Stimulated activated CD4-positive, alpha-beta T cell treated with anti-CD3 and anti-CD28 coated beads, TNF-alpha, amount 100 ng/mL, for 1 hour (primary cell): Measurements from ENCODE around the gene ZXDB.
A peak's percentile ranks its signal among the peaks of the same experiment; 100 is the strongest.
"Not testable (repeated sequence)": the region's sequence is repeated elsewhere in the genome, so short reads cannot be mapped to it uniquely, and the experiment has no call there.

ENCODE experiments used
- DNase-seq, 3 donors: peaks; one replicate each; pipeline ENCODE4 v3.0.0-alpha.2; 2020; ENCODE audit warnings: low read depth in 3 of 3, low spot score in 1 of 3

ZXDB gene

DNA sequence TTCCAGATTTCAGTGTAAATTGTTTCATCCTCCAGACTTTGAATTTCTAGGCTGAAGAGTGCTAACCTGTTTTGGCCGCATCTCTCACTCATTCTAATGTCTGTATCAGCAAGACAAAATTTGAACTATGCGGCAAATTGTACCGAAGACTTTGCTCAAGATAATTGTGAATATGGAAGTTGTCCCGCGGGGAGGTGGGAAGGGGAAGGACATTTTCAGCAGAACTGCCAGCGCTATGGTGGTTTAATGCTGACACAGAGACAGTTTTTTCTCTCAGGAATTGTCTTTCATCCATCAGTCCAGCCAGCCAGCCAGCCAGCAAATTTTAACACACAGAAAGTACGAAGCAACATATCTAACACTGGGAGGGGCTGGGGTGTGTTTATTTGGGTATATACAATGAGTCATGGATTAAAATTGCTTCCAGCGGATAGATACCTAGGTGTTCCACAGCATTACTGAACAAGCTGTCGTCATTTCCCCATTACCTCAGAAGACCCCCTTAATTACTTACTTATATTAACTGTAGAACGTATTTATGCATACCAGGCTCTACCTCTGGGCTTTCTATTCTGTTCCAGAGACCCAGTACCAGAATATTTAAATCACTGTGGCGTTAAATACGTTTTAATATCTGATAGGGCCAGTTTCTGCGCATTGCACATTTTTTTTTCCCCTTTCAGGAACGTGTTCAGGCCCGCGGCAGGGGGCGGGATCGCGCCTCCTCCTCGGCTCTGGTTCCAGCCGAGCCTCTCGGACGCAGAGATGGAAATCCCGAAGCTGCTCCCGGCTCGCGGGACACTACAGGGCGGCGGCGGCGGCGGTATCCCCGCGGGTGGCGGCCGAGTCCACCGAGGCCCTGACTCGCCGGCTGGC, at the start of gene ZXDB:
TSS of gene ZXDB (plus strand) at position 728 of the 876 bp plus-strand sequence. CDS start at position 766, 38 bp downstream.
- not testable (repeated sequence) for DNase-seq

- no peak for DNase-seq
Measured at GRCh38 chrX:57565198-57565597, 26.6 kb upstream of the ZXDB start.

DNA sequence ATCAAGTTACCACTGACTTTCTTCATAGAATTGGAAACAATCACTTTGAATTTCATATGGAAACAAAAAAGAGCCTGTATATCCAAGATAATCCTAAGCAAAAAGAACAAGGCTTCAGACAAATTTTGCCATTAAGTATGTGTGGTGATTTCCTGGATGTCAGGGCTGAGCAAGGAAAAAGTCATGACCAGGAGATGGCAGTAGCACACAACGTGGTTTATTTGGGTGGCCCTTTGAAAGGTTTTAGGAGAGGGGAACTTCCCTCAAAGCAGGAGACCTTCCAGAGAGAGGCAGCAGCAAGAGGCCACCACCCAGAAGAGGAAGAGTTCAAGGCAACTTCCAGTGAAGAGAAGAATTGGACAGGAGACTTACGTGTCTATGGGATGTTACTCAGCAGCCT, 18.1 kb upstream of the ZXDB start:
- no peak for DNase-seq

GRCh38 chrX:57582948-57583347, 8.9 kb upstream of the ZXDB start:
- not testable (repeated sequence) for DNase-seq

GRCh38 chrX:57583477-57583876, 8.3 kb upstream of the ZXDB start:
- no peak for DNase-seq

DNA sequence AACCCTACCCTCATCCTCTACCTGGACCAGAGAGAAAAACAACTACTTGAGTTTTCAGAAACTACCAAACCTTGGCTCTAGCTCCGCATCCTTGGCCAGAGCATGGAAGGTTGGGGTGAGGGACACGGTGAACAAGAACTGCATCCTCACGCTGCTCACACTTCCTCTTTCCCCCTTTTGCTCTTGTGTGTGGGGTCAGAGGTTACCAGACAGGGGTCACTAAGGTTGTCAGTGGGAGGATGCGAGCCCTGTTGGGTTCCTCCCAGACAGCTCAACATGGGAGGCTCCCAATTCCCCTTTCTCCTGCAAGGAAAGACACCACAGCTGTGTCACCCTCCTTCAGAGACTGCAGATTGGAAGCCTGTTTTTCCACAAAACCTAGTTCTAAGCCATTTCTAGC, 5.5 kb upstream of the ZXDB start:
- no peak for DNase-seq

DNA sequence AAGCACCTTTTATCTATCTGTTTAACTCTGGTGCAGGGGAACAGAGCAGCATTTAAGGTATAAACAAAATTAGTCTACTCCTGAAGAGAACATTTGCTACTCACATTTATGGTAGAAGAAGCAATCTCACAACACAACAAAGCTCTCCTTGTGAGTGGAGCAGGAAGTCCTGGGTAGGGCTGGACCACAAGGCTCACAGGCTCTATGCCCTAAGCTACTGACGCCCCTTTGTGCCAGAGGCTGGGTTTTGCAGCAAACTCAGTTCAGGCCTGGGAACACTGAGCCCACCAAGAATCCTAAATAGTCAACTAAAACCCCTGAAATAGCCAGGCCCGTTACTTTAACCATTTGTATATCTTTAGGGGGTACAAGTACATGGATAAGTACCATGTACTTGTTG, 4.7 kb upstream of the ZXDB start:
- no peak for DNase-seq

- DNase-seq: no peak
Measured at GRCh38 chrX:57587607-57588006, 4.2 kb upstream of the ZXDB start.

- peak in 1 of 3 donors; percentile 12 for DNase-seq
Measured at GRCh38 chrX:57592160-57592893, 516 bp downstream of the ZXDB start.

DNA sequence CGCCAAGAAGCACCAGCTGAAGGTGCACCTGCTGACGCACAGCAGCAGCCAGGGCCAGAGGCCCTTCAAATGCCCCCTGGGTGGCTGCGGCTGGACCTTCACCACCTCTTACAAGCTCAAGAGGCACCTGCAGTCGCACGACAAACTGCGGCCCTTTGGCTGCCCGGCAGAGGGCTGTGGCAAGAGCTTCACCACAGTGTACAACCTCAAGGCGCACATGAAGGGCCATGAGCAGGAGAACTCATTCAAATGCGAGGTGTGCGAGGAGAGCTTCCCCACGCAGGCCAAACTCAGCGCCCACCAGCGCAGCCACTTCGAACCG, 1.0 kb downstream of the ZXDB start:
- not testable (repeated sequence) for DNase-seq

DNA sequence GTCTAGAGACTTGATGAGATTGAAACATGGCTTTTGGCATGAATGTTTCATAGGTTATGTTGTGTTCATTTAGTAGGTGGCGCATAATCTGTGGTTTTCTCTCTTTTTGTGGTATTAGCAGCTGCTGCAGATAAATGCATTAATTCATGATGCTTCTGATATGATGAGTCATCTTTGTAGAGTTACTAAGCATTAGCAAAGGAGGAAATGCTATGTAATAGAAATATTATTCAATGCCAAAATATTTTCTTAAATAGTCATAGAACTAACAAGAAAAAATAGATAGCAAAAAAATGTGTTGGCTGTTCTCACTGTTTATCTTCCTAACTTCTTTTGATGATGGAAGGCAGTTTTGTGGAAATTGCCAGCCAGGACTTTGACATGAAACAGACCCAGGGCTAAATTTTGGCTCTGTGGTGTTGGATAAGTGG, 3.6 kb downstream of the ZXDB start:
- no peak for DNase-seq

GRCh38 chrX:57596109-57596508, 4.3 kb downstream of the ZXDB start:
- no peak for DNase-seq

DNA sequence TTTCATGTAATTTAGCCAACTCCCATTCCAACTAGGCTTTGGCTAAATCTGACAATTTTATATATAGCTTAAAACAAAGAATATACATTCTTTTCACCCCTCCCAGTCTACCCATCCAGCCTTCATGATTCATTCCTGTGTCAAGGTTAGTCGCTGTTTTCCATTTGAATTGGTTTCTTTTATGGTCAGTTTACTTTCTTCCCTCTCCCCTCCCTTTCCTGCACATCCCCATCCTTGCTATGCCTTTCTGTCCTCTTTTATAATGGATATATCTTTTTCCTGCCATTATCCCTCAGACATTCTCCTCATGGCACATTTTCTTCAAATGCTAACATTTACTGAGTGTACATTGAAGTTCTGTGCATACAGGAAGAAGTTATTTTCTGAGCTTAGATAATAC, 4.7 kb downstream of the ZXDB start:
- no peak for DNase-seq

GRCh38 chrX:57607295-57608187, 15.7 kb downstream of the ZXDB start:
- DNase-seq: no peak

- not testable (repeated sequence) for DNase-seq
Measured at GRCh38 chrX:57613351-57613750, 21.5 kb downstream of the ZXDB start.

DNA sequence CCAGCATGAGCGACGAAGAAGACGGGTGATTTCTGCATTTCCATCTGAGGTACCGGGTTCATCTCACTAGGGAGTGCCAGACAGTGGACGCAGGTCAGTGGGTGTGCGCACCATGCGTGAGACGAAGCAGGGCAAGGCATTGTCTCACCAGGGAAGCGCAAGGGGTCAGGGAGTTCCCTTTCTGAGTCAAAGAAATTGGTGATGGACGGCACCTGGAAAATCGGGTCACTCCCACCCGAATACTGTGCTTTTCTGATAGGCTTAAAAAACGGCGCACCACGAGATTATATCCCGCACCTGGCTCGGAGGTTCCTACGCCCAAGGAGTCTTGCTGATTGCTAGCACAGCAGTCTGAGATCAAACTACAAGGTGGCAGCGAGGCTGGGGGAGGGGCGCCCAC, 37.6 kb downstream of the ZXDB start:
- DNase-seq: not testable (repeated sequence)

GRCh38 chrX:57640674-57641016, 48.8 kb downstream of the ZXDB start:
- DNase-seq: no peak

DNA sequence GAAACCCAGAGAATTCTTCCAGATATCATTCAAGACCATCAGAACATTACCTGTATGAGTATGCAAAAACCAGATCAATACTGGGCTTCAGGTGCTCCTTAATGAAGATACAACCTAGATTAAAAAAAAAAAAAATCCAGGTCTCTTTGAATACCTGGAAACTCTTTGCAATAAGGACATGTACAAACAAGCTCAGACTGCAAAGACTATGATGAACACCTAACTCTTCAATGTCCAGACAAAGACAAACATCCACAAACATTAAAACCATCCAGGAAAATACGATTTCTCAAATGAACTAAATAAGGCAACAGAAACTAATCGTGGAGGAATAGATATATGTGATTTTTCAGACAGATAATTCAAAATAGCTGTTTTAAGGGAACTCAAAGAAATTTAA, 49.5 kb downstream of the ZXDB start:
- DNase-seq: no peak

- no peak for DNase-seq
Measured at GRCh38 chrX:57643698-57644097, 51.9 kb downstream of the ZXDB start.

DNA sequence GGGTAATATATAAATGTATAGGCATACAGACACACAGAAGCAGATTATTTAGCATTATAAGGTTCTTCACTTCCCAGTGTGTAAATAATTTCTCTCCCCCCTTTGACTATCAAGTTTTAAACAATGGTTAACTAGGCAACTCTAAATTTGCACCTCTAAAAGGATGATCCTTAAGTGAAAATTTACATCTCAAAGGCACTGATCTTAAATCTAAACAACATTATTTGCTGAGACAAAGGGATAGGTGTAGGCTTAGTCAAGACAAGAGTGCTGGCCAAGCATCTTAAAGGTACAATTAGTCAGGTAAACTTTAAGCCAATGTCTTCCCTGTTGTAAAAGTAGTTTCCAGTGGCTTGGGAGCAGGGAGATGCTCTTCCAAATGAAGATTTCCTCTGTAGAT, 55.2 kb downstream of the ZXDB start:
- DNase-seq: no peak
